NCI-H748 (cell line): ENCODE measurements around the gene PHLDB3.
"Not testable (repeated sequence)": the region's sequence is repeated elsewhere in the genome, so short reads cannot be mapped to it uniquely, and the experiment has no call there.

ENCODE experiments used
- DNase-seq: peaks from one replicate; lab custom pipeline; 2025; ENCODE audit not compliant: unreplicated experiment; lab: John Stamatoyannopoulos, UW

The PHLDB3 gene

DNA sequence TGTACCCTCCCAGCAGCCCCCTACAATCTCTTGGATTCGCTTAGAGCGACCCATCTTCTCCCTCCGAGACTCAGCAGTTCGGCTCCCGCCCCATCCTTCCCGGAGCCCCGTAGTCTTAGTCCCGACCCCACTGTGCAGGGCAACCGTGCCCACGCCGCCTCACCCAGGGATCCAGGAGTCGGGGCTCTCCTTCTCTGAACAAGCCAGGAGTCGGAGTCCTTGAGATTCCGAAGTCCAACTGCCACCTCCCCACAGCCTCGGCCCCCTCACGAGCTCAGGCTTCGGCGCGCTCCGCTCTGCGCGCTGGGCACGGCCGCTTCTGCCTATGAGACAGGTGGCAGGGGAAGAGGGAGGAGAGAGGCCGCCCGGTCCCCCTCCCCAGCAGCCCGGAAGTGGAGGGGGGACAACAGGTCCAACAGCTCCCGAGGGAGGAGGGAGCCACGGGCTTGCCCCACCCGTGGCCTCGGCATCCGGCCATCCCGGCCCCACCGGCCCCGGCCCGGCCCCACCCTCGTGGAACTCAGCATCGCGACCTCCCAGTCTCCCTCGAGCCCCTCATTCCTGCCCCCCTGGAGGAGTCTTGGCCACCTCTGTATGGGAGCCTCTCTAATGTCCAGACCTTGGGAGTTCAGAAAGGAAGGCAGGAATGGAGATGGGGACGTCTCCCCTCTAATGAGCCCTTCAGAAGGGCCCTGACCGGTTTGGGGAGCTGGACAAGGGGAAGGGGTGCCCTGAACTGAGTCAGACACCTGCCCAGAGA is at the start of gene PHLDB3:
PHLDB3 (minus strand) TSS at position 321 of the 760 bp plus-strand sequence. CDS start 628 bp downstream, outside the sequence.
- peak; percentile 81 for DNase-seq

DNA sequence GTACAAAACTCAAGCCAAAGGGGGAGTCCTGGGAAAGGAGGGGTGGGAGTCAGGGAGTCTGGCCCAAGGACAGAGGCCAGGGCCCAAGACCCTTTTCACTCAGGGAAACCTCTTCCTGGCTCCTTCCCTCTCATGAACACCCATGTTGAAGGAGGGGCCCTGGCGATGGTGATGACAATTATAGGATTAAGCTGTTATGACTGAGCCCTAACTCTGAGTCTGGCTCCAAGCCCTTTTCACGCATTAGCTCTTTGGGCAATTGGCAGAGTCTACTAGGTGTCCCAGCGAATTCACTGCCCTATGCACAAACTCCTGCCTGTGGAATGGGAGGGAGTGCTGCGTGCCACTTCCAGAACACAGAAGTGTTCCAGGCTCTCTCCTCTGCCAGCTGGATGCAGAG is 49.1 kb upstream of the PHLDB3 start:
- DNase-seq = no peak

DNA sequence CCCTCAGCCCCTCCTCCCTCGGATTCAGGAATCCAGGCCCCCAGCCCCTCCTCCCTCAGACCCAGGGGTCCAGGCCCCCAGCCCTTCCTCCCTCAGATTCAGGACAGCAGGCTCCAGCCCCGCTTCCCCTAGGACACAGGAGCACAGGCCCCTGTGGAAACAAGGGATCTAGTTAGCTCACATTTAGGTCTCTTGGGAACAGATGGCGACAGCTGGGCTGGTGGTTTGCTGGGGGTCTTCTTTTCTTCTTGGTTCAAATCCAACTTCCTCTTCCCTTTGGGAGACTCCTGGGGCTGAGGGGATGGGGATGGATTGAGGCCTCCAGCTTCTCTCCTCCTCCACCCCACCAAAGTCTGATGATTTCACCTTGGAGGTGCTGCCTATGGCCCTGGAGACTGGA is 48.1 kb upstream of the PHLDB3 start:
- DNase-seq = no peak

DNA sequence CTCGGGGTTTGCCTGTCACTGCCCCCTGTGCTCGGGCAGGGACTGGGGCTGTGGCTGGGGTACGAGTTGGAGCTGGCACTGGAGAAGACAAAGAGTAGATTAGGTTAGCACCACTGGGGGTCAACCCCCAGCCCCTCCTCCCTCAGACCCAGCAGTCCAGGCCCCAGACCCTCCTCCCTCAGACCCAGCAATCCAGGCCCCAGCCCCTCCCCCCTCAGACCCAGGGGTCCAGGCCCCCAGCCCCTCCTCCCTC is 47.6 kb upstream of the PHLDB3 start:
- DNase-seq = no peak

DNA sequence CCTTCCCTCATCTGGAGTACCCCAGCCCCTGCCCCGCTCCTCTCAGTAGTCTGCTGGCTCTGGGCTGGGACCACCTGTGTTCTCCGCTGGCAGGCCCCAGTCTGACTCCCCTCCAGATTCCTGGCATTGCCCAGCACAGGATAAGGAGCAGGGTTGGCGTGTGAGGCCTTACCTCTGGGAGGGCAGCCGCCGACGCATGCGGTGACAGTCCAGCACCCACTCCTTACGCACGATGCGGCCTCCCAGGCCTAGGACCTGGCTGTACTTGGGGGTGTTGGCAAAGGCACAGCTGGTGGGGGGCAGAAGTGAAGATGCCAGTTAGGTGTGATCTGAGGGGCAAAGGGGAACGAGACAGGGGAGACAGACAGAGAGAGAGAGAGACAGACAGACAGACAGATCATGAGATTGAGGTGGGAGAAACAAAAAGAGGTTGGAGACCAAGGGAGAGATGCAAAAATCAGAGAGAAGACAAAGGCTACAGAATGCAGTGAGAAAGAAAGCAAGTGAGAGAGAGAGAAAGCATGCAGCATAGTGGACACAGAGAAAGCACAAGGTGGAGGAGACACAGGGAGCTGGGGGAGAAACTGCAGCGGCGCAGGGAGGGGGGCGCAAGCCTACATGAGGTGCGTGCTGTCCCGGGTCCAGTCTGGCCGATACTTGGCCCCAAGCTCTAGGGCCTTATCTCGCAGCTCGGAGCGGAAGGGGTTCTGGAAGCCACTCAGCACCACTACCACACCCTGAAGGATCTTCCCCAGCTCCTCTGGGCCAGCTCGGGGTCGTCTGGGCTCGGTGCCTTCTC is 47.1 kb upstream of the PHLDB3 start:
- no peak for DNase-seq

DNA sequence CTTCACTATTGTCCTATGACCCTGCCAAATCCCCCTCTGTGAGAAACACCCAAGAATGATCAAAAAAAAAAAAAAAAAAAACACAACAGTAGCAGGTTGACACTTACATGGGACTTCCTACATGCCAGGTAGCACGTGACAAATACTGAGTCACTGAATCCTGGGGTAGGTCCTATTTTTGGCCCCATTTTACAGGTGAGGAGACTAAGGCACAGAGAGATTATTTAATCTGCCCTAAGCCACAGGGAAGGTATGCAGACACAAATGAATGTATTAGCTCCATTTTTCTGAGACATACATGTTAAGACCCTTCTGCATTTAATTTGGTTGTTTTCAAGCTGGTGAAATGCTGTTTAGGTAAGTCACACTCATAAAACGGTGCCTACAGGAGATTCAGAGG is 44.2 kb upstream of the PHLDB3 start:
- no peak for DNase-seq

DNA sequence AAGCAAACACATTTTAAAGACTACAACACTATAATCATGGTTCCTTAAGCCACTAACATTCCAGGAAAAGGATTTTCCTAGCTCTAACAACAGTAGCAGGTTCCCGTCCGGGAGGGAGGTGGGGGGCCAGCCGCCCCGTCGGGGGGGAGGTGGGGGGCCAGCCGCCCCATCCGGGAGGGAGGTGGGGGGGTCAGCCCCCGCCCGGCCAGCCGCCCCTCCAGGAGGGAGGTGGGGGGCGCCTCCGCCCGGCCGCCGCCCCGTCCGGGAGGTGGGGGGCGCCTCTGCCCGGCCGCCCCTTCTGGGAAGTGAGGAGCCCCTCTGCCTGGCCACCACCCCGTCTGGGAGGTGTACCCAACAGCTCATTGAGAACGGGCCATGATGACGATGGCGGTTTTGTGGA is 43.4 kb upstream of the PHLDB3 start:
- not testable (repeated sequence) for DNase-seq

DNA sequence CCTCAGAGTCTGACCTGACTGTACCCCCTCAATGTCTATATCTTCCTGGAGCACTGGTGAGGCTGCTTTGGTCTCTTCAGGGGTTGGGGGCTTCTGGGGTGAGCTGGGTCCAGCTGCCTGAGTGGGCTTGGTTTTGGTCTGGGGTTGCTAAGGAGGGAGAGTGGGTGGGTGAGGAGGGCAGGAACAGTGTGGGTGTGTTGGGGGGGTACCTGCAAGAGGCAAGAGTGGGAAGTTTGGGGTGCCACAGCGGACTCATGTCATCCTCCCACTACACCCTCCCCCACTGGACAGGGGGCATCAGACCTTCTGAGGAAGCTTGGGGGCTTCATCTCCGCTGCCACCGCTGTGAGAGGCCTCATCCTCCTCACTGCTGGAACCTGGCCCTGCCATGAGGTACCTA is 42.0 kb upstream of the PHLDB3 start:
- DNase-seq = no peak

DNA sequence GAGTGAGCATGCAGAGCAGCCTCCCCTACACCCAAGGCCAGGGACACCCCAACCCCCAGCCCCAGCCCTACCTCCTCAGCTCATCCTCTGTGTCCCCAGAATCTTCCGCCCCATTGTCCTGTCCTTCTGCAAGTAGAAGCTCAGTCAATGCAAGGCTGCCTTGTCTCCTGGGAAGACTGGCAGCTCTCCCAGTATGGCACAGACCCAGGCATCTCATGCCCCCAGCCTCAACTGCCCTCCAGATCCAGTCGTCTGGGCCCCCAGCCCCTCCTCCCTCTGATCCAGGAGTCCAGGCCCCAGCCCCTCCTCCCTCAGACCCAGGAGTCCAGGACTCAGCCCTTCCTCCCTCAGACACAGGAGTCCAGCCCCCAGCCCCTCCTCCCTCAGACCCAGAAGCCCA is 41.4 kb upstream of the PHLDB3 start:
- DNase-seq = no peak

DNA sequence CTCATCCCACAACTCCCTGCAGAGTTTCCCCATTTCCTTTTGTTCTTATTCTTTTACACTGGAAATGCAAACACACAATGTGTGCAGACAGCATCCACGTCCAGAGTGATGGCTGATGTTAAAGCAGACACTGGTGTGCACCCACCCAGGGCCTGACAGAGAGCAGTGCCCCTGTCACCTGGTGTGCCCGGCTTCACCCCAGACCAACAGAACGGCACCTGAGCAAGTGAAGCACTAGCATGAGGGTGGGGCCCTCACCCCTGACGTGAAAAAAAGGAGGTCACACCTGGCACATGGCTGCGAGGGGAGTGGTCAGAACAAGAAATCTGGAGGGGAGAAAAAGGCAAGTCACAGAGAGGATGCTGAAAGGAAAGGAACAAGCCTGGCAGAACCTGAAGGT is 40.7 kb upstream of the PHLDB3 start:
- no peak for DNase-seq

DNA sequence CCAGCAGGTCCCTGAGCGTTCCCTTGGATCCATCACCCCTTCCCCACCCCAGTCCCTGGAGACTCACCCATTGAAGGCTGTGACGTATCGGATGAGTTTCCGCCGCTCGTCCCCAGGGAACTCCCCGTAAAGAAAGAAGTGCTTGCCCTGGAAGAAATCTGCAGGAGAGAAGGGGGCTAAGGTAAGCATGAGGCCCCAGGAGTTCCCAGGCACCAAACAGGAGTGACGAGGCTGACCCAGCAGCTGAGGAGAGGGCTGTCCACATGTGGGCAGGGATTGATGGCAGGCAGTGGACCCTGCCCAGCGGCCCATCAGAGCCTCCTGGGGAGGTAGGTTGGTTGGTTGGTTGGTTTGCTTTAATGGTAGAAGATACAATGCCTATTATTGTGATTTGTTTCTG is 39.5 kb upstream of the PHLDB3 start:
- DNase-seq = no peak

DNA sequence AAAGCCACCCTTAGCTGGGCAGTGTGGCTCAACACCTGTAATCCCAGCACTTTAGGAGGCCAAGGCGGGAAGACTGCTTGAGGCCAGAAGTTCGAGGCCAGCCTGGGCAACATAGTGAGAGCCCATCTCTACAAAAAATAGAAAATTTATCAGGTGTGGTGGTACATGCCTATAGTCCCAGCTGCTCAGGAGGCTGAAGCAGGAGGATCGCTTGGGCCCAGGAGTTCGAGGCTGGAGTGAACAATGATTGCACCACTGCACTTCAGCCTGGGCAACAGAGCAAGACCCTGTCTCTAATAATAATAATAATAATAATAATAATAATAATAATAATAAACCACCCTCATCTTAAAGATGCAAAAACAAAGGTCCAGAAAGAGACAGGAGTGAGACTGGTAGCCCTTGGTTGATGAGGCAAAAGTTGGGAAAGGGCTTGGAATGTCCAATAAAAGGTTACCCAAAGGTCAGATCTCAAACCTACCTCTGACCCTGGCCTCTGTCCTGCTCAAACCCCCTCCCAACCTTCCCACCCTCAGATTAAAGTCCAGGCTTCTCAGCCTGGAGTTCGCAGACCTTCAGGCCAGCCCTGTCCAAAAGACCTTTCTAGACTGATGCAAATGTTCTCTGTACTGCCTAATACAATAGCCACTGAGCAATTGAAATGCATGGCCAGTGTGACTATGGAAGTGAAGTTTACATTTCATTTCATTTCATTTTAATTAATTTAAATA is 37.5 kb upstream of the PHLDB3 start:
- DNase-seq = no peak

DNA sequence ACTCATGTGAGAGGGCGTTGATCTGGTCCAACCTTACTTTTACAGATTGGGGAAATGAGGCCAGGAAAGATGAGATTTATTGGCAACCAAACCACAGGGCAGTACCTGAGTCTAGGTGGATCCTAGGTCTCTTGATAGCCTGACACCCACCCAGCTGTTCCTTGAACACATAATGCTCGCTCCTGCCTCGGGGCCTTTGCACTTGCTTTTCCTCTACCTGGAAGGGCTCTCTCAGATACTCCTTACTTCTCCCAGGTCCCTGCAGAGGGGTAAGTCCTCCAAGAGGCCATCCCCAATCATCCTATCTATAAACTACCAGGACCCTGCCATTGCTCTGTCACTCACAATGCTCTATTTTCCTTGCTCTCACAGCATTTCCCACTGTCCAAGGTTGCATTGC is 35.8 kb upstream of the PHLDB3 start:
- DNase-seq = no peak

DNA sequence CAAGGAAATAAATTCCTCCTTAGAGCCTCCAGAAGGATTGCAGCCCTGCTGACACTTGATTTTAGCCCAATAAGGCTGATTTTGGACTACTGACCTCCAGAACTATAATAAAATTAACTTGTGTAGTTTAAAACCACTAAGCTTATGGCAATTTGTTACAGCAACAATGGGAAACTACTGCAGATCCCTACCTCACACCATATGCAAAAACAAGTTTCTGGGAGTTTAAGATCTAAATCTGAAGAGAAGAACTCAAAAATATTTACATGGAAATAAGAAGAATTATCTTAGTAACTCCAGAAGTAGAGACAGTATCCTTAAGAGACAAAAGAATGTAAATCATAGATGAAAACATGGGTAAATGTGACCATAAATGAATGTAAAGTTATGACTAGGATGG is 34.4 kb upstream of the PHLDB3 start:
- DNase-seq = no peak

DNA sequence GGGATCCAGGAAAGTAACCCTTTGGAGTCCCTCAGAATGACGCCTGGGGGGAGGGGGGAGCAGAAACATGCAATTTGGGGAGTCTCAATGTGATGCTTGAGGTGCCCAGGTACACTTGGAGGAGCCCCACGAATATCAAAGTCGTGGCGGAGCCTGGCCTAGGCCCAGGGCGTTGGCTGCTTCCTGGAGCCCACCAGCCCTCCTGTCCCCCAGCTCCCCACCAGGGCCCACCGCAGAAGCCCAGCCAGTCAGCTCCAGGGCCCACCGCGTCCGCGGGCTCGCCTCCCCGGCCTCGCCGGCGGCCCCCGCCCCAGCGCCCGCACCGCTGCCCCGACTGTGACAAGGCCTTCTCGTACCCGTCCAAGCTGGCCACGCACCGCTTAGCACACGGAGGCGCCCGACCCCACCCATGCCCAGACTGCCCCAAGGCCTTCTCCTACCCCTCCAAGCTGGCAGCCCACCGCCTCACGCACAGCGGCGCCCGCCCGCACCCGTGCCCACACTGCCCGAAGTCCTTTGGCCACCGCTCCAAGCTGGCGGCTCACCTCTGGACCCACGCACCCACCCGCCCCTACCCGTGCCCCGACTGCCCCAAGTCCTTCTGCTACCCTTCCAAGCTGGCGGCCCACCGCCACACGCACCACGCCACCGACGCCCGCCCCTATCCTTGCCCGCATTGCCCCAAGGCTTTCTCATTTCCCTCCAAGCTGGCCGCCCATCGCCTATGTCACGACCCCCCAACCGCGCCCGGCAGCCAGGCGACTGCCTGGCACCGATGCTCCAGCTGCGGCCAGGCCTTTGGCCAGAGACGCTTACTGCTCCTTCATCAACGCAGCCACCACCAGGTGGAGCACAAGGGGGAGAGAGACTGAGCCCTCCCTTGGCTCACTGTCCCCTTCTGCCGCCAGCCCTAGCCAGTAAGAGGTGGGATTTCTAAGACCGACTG is 30.5 kb upstream of the PHLDB3 start:
- DNase-seq = peak; percentile 58

DNA sequence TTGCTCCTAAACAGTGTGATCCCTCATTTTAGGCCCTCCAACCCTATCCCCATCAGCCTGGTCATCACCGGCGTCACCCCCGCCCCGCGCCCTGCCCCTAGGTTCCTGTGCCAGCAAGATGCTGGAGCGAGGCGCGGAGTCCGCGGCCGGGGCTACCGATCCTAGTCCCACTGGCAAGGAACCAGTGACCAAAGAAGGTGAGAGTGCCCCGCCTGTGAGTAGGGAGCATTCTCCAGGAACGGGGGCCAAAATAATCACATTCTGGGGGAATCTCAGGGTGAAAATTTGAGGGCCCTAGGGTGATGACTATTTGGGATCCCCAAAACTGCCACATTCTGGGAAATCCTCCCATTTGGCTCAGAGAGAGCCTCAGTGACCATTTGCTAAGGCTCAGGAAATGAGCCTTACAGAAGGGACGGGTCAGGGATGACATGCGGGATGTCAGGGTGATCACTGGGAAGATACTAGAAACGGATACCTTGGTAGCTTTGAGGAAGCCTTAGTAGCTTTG is 29.8 kb upstream of the PHLDB3 start:
- DNase-seq = no peak

DNA sequence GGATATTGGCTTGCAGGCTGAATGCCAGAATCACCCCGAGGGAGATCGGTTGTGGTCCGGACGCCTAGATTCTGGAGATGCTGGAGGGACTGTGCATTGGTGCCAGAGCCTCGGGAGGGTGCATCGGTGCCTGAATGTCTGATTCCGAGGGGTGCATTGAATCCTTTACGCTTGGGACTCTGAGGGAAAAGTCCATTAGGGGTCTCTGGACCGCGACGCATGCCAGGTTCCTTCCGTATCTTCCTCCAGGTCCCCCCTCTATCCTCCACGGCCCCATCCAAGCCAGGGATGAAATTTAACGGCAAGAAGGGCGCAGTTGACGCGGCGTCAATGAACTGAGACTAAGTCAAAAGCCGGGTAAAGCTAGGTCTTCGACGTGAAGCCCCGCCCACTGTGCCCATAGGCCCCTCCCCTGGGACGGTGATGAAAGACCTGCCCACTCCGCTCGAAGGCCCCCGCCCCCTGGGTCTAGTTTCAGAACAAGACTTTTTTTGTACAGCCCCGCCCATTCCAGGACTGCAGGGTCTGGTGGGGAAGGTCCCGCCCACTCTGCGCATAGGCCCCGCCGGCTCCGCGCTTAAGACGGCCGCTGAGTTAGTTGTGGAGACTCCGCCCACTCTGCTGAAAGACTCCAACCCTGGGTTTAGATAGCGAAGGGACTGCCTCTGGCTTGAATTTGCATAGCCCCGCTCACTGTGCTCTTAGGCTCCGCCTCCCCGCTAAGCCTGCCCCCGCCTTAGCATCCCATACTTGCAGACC is 29.2 kb upstream of the PHLDB3 start:
- DNase-seq = peak; percentile 100

DNA sequence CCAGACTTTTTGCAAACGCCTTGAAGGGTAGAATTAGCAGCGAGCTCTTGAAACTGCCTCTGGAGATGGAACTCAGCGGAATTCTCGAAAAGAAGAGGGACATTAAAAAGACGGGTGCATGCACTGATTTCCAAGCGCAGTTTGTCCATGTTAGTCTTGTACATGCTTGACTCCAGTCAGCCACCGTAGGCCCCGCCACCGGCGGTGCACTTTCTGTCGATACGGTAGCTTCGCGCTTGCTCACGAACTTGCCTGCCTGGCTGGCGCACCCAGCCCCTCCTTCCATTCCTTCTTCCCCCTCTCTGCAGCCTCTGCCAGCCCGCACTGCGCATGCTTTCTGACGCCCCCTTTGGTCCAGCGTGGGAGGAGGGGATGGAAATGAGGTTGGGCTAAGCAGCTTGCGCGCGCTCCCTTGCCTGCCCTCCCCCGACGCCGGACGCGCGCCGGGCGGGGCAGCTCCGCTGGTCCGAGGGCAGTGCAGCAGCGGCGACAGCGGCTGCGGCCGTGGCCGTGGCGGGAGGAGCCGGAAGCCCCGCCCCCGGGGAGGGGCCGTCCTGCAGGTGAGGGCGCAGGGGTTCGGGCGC is 28.5 kb upstream of the PHLDB3 start, which contains the start of gene ZNF575:
ZNF575 (plus strand) TSS at position 227 of the 584 bp plus-strand sequence. CDS start 1,235 bp downstream, outside the sequence.
- peak; percentile 99 for DNase-seq

DNA sequence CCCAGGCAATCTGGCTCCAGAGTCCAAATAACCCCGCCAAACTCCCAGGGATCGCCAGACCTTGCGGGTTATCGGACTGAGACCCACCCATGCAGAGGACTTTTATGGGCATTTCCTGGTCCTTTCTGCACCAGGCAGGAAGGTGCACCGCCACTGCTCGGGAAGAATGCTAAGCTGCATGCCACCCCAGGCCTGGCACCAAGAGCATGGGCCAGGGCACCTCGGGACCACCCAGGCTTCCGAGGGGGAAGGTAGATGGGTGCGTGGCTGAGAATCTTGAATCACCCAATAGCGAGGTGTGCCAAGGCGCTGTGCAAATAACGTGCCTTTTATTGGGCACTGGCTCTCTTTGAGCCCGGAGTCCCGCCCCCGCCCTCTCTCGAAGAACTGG is 28.0 kb upstream of the PHLDB3 start:
- peak; percentile 91 for DNase-seq
